ENCODE measurements around the gene A4GNT. TPM values are rescaled to one million over a fixed set of nuclear protein-coding genes. Genes with fewer than 3 reads are reported as not detected.

Gene A4GNT
- total and polyA plus RNA-seq, 12 donors: not detected

DNA sequence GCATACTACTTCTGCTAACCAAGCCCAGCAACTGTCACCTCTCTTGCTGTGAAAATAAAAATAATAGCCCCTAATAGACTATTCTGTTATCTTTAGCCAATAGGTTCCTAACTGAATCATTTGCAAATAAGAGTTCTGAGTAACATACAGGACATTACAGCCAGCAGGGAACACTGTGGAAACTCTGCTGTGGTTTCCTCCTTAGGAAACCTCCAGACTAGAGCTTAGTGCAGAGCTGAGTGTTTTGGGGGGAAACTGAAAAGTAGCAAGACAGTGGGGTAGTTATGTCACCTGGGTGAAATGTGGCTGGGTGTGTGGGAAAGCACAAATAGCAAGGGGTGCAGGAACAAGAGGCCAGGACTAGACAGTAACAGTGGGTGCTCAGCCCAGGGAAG, 49.2 kb downstream of the A4GNT start:
- no peak overlapping the region for H3K4me3 ChIP-seq
- H3K27me3 ChIP-seq: no peaks in the 10 kb centered on the region
- no peak for DNase-seq
- intact Hi-C loops (cut with DNase I): no loop called here
- H3K36me3 ChIP-seq (replicated peaks in 1 of 2): peaks cover 0 to 24% of the 10 kb centered on the region in 2 donors
- TF ChIP-seq, protein P1, sequence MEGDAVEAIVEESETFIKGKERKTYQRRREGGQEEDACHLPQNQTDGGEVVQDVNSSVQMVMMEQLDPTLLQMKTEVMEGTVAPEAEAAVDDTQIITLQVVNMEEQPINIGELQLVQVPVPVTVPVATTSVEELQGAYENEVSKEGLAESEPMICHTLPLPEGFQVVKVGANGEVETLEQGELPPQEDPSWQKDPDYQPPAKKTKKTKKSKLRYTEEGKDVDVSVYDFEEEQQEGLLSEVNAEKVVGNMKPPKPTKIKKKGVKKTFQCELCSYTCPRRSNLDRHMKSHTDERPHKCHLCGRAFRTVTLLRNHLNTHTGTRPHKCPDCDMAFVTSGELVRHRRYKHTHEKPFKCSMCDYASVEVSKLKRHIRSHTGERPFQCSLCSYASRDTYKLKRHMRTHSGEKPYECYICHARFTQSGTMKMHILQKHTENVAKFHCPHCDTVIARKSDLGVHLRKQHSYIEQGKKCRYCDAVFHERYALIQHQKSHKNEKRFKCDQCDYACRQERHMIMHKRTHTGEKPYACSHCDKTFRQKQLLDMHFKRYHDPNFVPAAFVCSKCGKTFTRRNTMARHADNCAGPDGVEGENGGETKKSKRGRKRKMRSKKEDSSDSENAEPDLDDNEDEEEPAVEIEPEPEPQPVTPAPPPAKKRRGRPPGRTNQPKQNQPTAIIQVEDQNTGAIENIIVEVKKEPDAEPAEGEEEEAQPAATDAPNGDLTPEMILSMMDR (IDR thresholded peaks at IDR 0.05): no peak
- TF ChIP-seq POLR2A (IDR thresholded peaks at IDR 0.05): no peak
- no peaks in the 10 kb centered on the region for H3K4me1 ChIP-seq (replicated peaks in 1 of 2)
- no peaks in the 10 kb centered on the region for H3K9me3 ChIP-seq (replicated peaks in 1 of 3)
- H3K27ac ChIP-seq: no peak overlapping the region

DNA sequence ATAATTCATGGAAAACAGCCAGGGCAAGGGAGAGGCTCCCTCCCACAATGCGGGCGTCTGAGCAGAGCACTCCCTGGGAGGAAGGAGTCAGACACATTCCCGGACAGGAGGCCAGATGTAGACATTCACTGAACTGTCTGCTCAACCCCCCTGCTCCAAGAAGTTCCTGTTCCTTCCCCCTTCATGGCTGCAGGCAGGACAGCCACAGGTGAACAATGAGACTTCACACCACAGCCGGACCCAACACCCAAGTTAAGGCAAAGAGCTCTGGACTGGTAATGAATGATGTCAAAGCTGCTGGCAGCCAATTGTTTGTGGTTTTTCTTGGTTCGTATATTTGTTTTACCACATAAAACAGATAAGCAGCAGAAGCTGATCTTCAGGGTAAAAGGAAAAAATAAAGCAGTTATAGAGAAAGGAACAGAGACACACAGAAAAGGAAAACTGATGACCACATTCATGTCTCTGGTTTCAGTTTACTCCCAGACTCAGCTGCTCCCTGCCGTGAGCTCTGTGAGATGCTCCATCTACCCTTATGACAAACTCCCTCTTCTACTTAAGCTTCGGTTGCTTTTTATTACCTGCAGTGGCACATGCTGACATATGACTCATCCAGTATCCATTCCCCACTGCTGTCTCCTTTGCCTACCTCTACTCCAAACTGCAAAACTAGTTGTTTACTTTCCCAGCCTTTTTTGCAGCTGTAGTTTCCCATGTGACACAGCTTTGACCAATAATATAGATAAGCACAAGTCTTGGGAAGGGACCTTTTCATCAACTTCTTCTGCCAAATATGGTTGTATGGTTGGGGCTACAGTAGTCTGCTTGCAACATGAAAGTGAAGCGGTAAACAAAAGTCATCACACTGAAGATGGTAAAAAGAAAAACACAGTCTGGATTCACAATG, 49.9 kb downstream of the A4GNT start:
- no peak for TF ChIP-seq POLR2A (IDR thresholded peaks at IDR 0.05)
- TF ChIP-seq, protein P1 (IDR thresholded peaks at IDR 0.05): no peak
- intact Hi-C loops (cut with DNase I): no loop called here
- Histone ChIP-seq H3K9me3 (replicated peaks in 1 of 3) (no peaks in the 10 kb centered on the region), H3K36me3 (replicated peaks in 1 of 2) (peaks cover 0 to 24% of the 10 kb centered on the region in 2 donors), H3K27me3 (no peaks in the 10 kb centered on the region), H3K4me1 (replicated peaks in 1 of 2) (no peaks in the 10 kb centered on the region), H3K4me3 (no peak overlapping the region), H3K27ac (no peak overlapping the region)
- DNase-seq: no peak
- WGBS, 4 donors: 66 to 74% (median 72%) methylated on average over 5 to 8 of the region's 8 CpGs

DNA sequence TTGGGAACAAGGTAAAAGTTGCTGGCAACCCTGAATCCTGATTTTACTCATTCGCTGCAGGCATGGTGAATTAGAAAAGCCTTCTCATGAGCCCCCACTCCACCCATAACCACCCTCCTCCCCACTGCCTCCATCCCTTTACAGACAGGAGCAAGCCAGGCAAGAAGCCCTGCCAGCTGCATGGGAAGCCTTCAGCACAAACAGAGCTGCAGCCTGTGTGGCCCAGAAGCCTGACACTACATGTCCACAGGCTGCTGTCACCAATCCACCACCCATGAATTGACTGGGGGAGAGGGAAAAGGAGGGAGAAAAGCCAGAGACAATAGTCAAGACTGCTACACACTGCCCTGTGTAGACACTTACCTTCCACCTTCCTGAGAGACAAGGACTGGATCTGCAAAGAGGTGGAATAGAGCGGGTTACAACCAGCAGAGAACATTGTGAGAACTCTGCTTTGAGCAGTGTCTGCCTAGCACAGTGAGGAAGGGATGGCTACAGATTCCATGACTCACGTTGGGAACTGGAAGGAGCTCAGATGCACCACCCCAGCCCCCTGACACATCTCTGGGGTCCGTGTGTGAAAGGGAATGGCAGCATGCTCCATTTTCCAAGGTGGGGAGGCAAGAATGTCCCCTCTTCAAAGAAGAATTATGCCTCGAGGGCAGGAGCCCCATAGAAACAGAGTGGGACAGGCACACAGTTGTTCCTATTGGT, 50.7 kb downstream of the A4GNT start:
- H3K4me1 ChIP-seq (replicated peaks in 1 of 2): no peaks in the 10 kb centered on the region
- DNase-seq: no peak
- intact Hi-C loops (cut with DNase I): no loop called here
- no peak for TF ChIP-seq POLR2A (IDR thresholded peaks at IDR 0.05)
- TF ChIP-seq, protein P1 (IDR thresholded peaks at IDR 0.05): no peak
- H3K27me3 ChIP-seq: no peaks in the 10 kb centered on the region
- no peaks in the 10 kb centered on the region for H3K9me3 ChIP-seq (replicated peaks in 1 of 3)
- WGBS, 4 donors: 77 to 94% (median 80%) methylated on average over 5 of the region's 5 CpGs
- no peak overlapping the region for H3K27ac ChIP-seq
- peaks cover 0 to 22% of the 10 kb centered on the region in 2 donors for H3K36me3 ChIP-seq (replicated peaks in 1 of 2)
- no peak overlapping the region for H3K4me3 ChIP-seq

DNA sequence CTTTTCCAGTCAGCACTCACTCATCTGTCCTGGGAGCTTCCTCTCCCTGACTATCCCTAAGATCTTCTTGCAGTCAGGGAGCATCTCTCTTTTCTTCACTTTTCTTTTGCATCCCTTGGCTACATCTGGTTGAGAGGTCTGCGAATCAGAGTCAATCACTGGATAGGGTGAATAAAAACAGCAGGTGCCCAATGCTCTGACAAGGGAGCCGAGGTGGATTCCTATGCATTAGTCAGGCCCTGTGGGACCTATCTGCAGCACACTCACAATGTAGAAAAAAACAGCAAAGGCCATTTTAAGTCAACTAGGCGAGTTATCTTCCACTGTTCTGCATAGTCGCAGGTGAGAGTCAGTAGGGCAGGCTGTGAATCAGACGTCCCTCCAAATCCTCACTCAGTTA, 52.3 kb downstream of the A4GNT start:
- no peak for TF ChIP-seq POLR2A (IDR thresholded peaks at IDR 0.05)
- TF ChIP-seq, protein P1 (IDR thresholded peaks at IDR 0.05): no peak
- intact Hi-C loops (cut with DNase I): no loop called here
- WGBS, 4 donors: 88 to 94% (median 91%) methylated on average over 5 of the region's 5 CpGs
- Histone ChIP-seq H3K27ac (no peak overlapping the region), H3K4me1 (replicated peaks in 1 of 2) (no peaks in the 10 kb centered on the region), H3K9me3 (replicated peaks in 1 of 3) (no peaks in the 10 kb centered on the region), H3K27me3 (no peaks in the 10 kb centered on the region), H3K4me3 (no peak overlapping the region), H3K36me3 (replicated peaks in 1 of 2) (peaks cover 0 to 22% of the 10 kb centered on the region in 2 donors)
- no peak for DNase-seq
